GM21737 (cell line): Measurements from ENCODE around the gene TFDP2.
"Not testable (repeated sequence)": the region's sequence is repeated elsewhere in the genome, so short reads cannot be mapped to it uniquely, and the experiment has no call there.

Experiments
- ATAC-seq: cut with Tn5 transposase; IDR thresholded peaks from one replicate; pipeline ENCODE4 v1.9.1; 2021; ENCODE audit warnings: mild to moderate bottlenecking, moderate library complexity; ENCODE audit not compliant: unreplicated experiment

The TFDP2 gene

GRCh38 chr3:141929341-141929995, 219.9 kb downstream of the TFDP2 start:
- no peak for ATAC-seq

DNA sequence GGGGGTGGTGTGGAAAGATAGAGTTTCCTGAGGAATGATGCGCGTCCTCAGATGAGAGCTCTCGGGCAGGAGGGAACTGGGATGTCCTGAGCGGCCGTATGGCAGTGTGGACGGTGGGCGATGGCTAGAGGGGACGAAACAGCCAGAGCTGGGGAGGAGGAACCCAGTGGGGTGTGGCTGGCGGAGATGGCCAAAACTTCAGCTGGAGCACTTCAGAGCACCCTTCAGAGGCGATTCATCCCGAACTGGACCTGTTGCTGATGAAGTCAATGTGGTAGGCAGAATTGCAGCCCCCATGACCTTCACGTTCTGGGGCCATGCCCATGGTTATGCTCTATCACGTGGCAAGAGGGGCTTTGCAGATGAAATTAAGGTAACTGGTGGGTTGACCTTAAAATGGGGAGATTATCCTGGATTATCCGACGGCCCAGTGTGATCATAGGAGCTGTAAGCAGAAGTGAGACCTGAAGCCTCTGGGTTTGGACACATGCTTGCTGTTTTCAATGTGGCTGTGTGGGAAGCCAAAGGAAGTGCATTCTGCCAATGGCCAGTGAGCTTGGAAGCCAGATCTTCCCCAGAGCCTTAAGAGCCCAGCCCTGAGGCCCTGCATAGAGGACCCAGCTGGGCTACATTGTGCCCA, 220.6 kb downstream of the TFDP2 start:
- ATAC-seq: no peak

- ATAC-seq: no peak
These were observed 222.4 kb downstream of the TFDP2 start for GRCh38 chr3:141926929-141927328.

DNA sequence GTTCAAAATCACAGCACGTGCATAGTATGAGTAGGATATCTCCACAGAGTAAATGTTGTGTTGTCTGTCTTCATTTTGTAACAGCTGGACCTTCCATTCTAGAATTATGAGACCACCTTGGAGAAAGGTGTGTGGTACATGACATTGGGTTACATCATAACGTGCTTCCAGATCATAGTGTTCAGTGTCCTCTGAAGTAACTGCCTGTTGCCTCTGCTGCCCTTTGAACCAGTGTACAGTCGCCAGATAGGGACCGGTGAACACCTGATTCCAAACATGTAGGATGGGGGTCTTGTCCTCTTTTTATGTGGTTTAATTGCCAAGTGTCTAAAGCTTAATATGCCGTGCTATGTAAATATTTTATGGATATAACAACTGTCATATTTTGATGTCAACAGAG, 223.7 kb downstream of the TFDP2 start:
- not testable (repeated sequence) for ATAC-seq

GRCh38 chr3:141921316-141921715, 228.0 kb downstream of the TFDP2 start:
- ATAC-seq: no peak

- ATAC-seq: no peak
These were observed 228.6 kb downstream of the TFDP2 start for GRCh38 chr3:141920701-141921100.

GRCh38 chr3:141915766-141916165, 233.6 kb downstream of the TFDP2 start:
- no peak for ATAC-seq

DNA sequence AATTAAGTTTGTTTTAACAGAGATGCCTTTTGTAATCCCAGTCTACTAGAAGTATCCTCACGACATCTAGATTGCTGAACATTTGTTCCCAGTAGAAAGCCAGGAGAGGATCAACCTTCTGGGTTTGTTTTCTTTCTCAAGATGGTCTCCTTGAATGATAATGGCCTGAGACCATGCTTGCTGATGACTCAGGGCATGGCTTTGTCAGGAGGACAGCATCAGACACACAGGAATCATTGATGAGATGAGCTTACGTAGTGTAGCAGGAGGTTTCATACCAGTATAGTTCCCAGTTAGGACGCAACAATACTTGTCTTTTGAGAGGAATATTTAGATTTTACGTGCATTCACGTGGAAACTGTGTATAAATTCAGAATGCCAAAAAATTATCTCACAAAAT, 234.3 kb downstream of the TFDP2 start:
- ATAC-seq: no peak

- no peak for ATAC-seq
These were observed 235.0 kb downstream of the TFDP2 start for GRCh38 chr3:141914311-141914710.

DNA sequence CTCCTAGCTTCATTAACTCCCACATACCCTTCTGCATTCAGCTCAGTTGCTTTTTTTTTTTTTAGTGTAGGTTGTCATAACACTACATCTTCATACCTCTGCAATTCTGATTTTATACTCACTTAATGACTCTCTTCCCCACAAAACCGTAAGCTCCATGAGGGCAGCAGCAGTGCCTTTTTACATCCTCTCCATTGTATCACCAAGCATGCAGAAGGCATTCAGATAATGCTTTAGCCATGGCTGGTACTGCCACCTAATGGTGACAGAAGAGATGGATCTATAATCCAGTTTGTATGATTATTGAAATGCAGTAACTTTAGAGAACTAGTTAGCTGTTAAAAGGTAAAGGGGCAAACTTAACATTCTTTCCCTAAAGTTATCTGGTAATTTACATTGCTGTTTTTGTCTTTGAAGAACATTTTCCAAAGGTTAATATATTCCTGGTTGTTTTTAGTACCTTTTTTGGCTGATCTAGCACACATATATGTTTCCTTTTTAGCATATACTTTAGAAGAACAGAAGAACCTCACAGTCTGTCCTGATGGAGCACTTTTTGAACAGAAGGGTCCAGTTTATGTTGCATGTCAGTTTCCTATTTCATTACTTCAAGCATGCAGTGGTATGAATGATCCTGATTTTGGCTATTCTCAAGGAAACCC, 236.1 kb downstream of the TFDP2 start:
- ATAC-seq: no peak

DNA sequence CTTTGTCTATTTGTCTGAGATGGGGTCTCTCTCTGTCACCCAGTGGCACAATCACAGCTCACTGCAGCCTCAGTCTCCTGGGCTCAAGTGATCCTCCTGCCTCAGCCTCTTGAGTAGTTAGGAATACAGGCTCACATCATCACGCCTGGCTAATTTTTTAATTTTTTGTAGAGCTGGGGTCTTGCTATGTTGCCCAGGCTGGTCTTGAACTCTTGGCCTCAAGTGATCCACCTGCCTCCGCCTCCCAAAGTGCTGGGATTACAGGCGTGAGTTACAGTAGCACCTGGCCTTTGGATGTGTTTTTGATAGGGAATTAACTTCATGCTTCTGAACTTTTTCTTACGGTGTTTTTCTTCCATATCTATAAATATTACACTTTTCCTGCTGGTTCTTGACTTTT, 239.4 kb downstream of the TFDP2 start:
- not testable (repeated sequence) for ATAC-seq

- no peak for ATAC-seq
These were observed 239.9 kb downstream of the TFDP2 start for GRCh38 chr3:141909408-141909807.

DNA sequence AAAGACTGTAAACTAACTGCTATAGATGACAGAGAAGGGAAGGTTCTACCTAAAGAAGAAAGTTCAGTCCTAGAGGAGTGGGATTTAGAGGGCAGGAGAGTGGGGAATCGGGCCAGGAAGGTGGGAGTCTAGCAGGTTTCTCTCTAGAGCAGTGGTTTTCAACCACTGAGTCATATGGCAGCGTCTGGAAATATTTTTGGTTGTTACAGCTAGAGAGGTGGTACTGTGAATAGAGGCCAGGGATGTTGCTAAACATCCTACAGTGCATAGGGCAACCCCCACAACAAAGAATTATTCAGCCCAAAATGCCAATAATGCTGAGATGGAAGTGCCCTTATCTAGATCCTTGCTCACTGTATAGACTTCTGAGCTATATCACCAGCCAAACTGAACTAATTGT, 244.2 kb downstream of the TFDP2 start:
- no peak for ATAC-seq

- ATAC-seq: no peak
These were observed 245.1 kb downstream of the TFDP2 start for GRCh38 chr3:141904203-141904602.

DNA sequence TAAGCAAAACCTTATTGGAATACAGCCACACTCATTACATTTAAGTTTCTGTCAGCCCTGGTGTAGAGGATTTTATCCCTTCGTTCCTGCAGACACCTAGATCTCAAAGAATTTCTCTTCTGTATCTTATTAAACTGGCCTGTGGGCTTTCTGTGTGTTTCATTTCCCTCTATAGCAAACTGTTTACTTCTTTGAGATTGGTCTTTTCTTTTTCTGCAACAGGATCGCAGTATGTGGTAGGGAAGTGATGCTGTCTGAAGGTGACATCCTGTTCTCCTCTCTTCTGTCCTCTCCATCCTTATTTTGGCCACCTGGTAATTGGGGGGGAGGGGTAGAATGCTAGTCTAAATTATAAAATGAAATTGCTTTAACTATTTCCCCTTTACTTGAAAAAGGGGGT, 247.4 kb downstream of the TFDP2 start:
- ATAC-seq: no peak

GRCh38 chr3:141900343-141900742, 249.0 kb downstream of the TFDP2 start:
- no peak for ATAC-seq

DNA sequence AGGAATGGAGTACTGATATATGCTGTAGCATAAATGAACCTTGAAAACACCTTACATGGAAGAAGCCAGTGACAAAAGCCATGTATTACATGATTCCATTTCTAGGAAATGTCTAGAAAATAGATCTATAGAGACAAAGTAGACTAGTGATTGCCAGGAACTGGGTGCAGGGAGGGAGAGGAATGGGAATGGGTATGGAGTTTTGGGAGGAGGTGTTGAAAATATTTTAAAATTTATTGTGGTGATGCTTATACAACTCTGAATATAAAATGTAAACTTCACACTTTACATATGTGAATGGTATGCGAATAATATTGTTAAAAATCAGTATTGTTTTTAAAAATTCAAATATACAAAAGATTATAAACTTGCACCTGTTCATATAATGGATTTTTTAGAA, 250.4 kb downstream of the TFDP2 start:
- ATAC-seq: no peak

GRCh38 chr3:141895731-141896130, 253.6 kb downstream of the TFDP2 start:
- ATAC-seq: no peak

- no peak for ATAC-seq
These were observed 254.7 kb downstream of the TFDP2 start for GRCh38 chr3:141894524-141895176.
